ENCODE results near the gene PNMA6E.

PNMA6E gene

GRCh38 chrX:153365670-153366069 is 35.5 kb downstream of the PNMA6E start:
- Histone ChIP-seq H3K27me3 (ENCODE audit: control insufficient read depth, low read length) (no peaks in the 10 kb centered on the region), H3K36me3 (ENCODE audit: control insufficient read depth, low read length) (no peaks in the 10 kb centered on the region), H4K20me1 (ENCODE audit: control insufficient read depth, insufficient read depth, low read depth, low read length) (no peaks in the 10 kb centered on the region), H3K27ac (ENCODE audit: low read depth, low read length) (no peak overlapping the region), H3K4me3 (ENCODE audit: low read length) (no peak overlapping the region), H3K9me2 (replicated peaks; ENCODE audit: control insufficient read depth, low read length) (no peaks in the 10 kb centered on the region), H3K4me1 (ENCODE audit: control insufficient read depth, low read length) (no peaks in the 10 kb centered on the region), H3F3A (ENCODE audit: control insufficient read depth, insufficient read depth) (no peaks in the 10 kb centered on the region), H3K79me2 (ENCODE audit: control insufficient read depth, low read length) (no peaks in the 10 kb centered on the region), H3K4me2 (ENCODE audit: low read length) (no peak overlapping the region), H3K9me3 (ENCODE audit: control insufficient read depth, insufficient read depth, low read length) (no peaks in the 10 kb centered on the region)
- TF ChIP-seq CTCF (IDR thresholded peaks at IDR 0.05; ENCODE audit: low read depth, low read length, poor library complexity, severe bottlenecking) (no peak), EZH2phosphoT487 (IDR thresholded peaks at IDR 0.05; ENCODE audit: borderline replicate concordance, low read length) (no peak)

GRCh38 chrX:153361781-153362397 is 39.3 kb downstream of the PNMA6E start:
- no peak overlapping the region for H3K4me2 ChIP-seq (ENCODE audit: low read length)
- no peaks in the 10 kb centered on the region for H3K9me2 ChIP-seq (replicated peaks; ENCODE audit: control insufficient read depth, low read length)
- H3K4me3 ChIP-seq (ENCODE audit: low read length): no peak overlapping the region
- no peaks in the 10 kb centered on the region for H3K36me3 ChIP-seq (ENCODE audit: control insufficient read depth, low read length)
- TF ChIP-seq CTCF (IDR thresholded peaks at IDR 0.05; ENCODE audit: low read depth, low read length, poor library complexity, severe bottlenecking): no peak
- TF ChIP-seq EZH2phosphoT487 (IDR thresholded peaks at IDR 0.05; ENCODE audit: borderline replicate concordance, low read length): no peak
- no peaks in the 10 kb centered on the region for H3F3A ChIP-seq (ENCODE audit: control insufficient read depth, insufficient read depth)
- no peaks in the 10 kb centered on the region for H3K9me3 ChIP-seq (ENCODE audit: control insufficient read depth, insufficient read depth, low read length)
- H3K79me2 ChIP-seq (ENCODE audit: control insufficient read depth, low read length): no peaks in the 10 kb centered on the region
- H3K4me1 ChIP-seq (ENCODE audit: control insufficient read depth, low read length): no peaks in the 10 kb centered on the region
- no peak overlapping the region for H3K27ac ChIP-seq (ENCODE audit: low read depth, low read length)
- no peaks in the 10 kb centered on the region for H3K27me3 ChIP-seq (ENCODE audit: control insufficient read depth, low read length)
- no peaks in the 10 kb centered on the region for H4K20me1 ChIP-seq (ENCODE audit: control insufficient read depth, insufficient read depth, low read depth, low read length)

GRCh38 chrX:153357877-153358276 is 43.3 kb downstream of the PNMA6E start:
- no peaks in the 10 kb centered on the region for H3K9me3 ChIP-seq (ENCODE audit: control insufficient read depth, insufficient read depth, low read length)
- H3K4me3 ChIP-seq (ENCODE audit: low read length): no peak overlapping the region
- no peak overlapping the region for H3K4me2 ChIP-seq (ENCODE audit: low read length)
- no peaks in the 10 kb centered on the region for H3K27me3 ChIP-seq (ENCODE audit: control insufficient read depth, low read length)
- no peaks in the 10 kb centered on the region for H3K79me2 ChIP-seq (ENCODE audit: control insufficient read depth, low read length)
- H3K4me1 ChIP-seq (ENCODE audit: control insufficient read depth, low read length): no peaks in the 10 kb centered on the region
- H3K36me3 ChIP-seq (ENCODE audit: control insufficient read depth, low read length): no peaks in the 10 kb centered on the region
- H3K9me2 ChIP-seq (replicated peaks; ENCODE audit: control insufficient read depth, low read length): no peaks in the 10 kb centered on the region
- no peak for TF ChIP-seq CTCF (IDR thresholded peaks at IDR 0.05; ENCODE audit: low read depth, low read length, poor library complexity, severe bottlenecking)
- TF ChIP-seq EZH2phosphoT487 (IDR thresholded peaks at IDR 0.05; ENCODE audit: borderline replicate concordance, low read length): no peak
- H3K27ac ChIP-seq (ENCODE audit: low read depth, low read length): no peak overlapping the region
- H3F3A ChIP-seq (ENCODE audit: control insufficient read depth, insufficient read depth): no peaks in the 10 kb centered on the region
- H4K20me1 ChIP-seq (ENCODE audit: control insufficient read depth, insufficient read depth, low read depth, low read length): no peaks in the 10 kb centered on the region
